ENCODE measurements around the gene FBXO10. TPM values are rescaled to one million over a fixed set of nuclear protein-coding genes. Genes with fewer than 3 reads are reported as not detected.

Gene FBXO10
- total RNA-seq, 3 donors from 2014 or later = 5.1 to 6.9 (median 5.9) TPM

GRCh38 chr9:37547328-37547878, 28.8 kb downstream of the FBXO10 start:
- intact Hi-C loops (cut with DNase I; ENCODE audit: low total_unique reads) = no loop called here
- Histone ChIP-seq H3K27ac (no peak overlapping the region), H3K4me1 (no peaks in the 10 kb centered on the region), H3K36me3 (no peaks in the 10 kb centered on the region), H3K4me3 (no peak overlapping the region), H3K27me3 (no peaks in the 10 kb centered on the region), H3K9me3 (no peaks in the 10 kb centered on the region)
- TF ChIP-seq POLR2A (IDR thresholded peaks at IDR 0.05) (no peak), CTCF (IDR thresholded peaks at IDR 0.05) (no peak), POLR2AphosphoS5 (IDR thresholded peaks at IDR 0.05) (no peak)
- DNase-seq (ENCODE audit: low spot score in 2 of 2) = no peak

GRCh38 chr9:37543468-37543867, 32.7 kb downstream of the FBXO10 start:
- no peaks in the 10 kb centered on the region for H3K9me3 ChIP-seq
- no peaks in the 10 kb centered on the region for H3K36me3 ChIP-seq
- no peak for TF ChIP-seq CTCF (IDR thresholded peaks at IDR 0.05)
- no peak for TF ChIP-seq POLR2A (IDR thresholded peaks at IDR 0.05)
- TF ChIP-seq POLR2AphosphoS5 (IDR thresholded peaks at IDR 0.05) = no peak
- H3K27ac ChIP-seq = no peak overlapping the region
- H3K4me3 ChIP-seq = no peak overlapping the region
- intact Hi-C loops (cut with DNase I; ENCODE audit: low total_unique reads) = loop anchor here (2.0 kb wide), 1 partner anchor 45 kb away; no protein-coding TSS in a partner anchor
- DNase-seq (ENCODE audit: low spot score in 2 of 2) = no peak
- no peaks in the 10 kb centered on the region for H3K4me1 ChIP-seq
- no peaks in the 10 kb centered on the region for H3K27me3 ChIP-seq

- intact Hi-C loops (cut with DNase I; ENCODE audit: low total_unique reads) = loop anchor here (2.0 kb wide), 1 partner anchor 44 kb away; no protein-coding TSS in a partner anchor
- TF ChIP-seq CTCF (IDR thresholded peaks at IDR 0.05) (no peak), POLR2AphosphoS5 (IDR thresholded peaks at IDR 0.05) (no peak), POLR2A (IDR thresholded peaks at IDR 0.05) (no peak)
- Histone ChIP-seq H3K27ac (no peak overlapping the region), H3K27me3 (no peaks in the 10 kb centered on the region), H3K9me3 (no peaks in the 10 kb centered on the region), H3K4me1 (no peaks in the 10 kb centered on the region), H3K36me3 (no peaks in the 10 kb centered on the region), H3K4me3 (no peak overlapping the region)
- DNase-seq (ENCODE audit: low spot score in 2 of 2) = no peak
Observed at GRCh38 chr9:37542895-37543294, 33.3 kb downstream of the FBXO10 start.

GRCh38 chr9:37542488-37542887, 33.7 kb downstream of the FBXO10 start:
- Histone ChIP-seq H3K4me3 (no peak overlapping the region), H3K4me1 (no peaks in the 10 kb centered on the region), H3K27ac (no peak overlapping the region), H3K36me3 (no peaks in the 10 kb centered on the region), H3K27me3 (no peaks in the 10 kb centered on the region), H3K9me3 (no peaks in the 10 kb centered on the region)
- TF ChIP-seq POLR2A (IDR thresholded peaks at IDR 0.05) (no peak), CTCF (IDR thresholded peaks at IDR 0.05) (no peak), POLR2AphosphoS5 (IDR thresholded peaks at IDR 0.05) (no peak)
- intact Hi-C loops (cut with DNase I; ENCODE audit: low total_unique reads) = loop anchor here (2.0 kb wide), 1 partner anchor 44 kb away; no protein-coding TSS in a partner anchor
- no peak for DNase-seq (ENCODE audit: low spot score in 2 of 2)

GRCh38 chr9:37541465-37541864, 34.7 kb downstream of the FBXO10 start:
- H3K4me1 ChIP-seq = no peaks in the 10 kb centered on the region
- no peak for DNase-seq (ENCODE audit: low spot score in 2 of 2)
- intact Hi-C loops (cut with DNase I; ENCODE audit: low total_unique reads) = no loop called here
- H3K4me3 ChIP-seq = no peak overlapping the region
- H3K9me3 ChIP-seq = no peaks in the 10 kb centered on the region
- no peaks in the 10 kb centered on the region for H3K27me3 ChIP-seq
- peak overlapping the region; percentile 28 to 33 for H3K27ac ChIP-seq
- TF ChIP-seq POLR2A (IDR thresholded peaks at IDR 0.05) = no peak
- TF ChIP-seq POLR2AphosphoS5 (IDR thresholded peaks at IDR 0.05) = no peak
- TF ChIP-seq CTCF (IDR thresholded peaks at IDR 0.05) = no peak
- no peaks in the 10 kb centered on the region for H3K36me3 ChIP-seq

All from breast epithelium (tissue), 4 donors.